ENCODE measurements around the gene TSPAN18. TPM values are rescaled to one million over a fixed set of nuclear protein-coding genes. Genes with fewer than 3 reads are reported as not detected.

TSPAN18 gene
- total and polyA plus RNA-seq, 2 of the 8 experiments (the other 6 are each of a cell fraction or from before 2014, with no cell fraction given) = 5.2 to 10.2 TPM

GRCh38 chr11:44950031-44950624, 223.4 kb downstream of the TSPAN18 start:
- H4K20me1 ChIP-seq (replicated peaks in 1 of 2; ENCODE audit: control insufficient read depth in 1 of 2, insufficient read depth in 2 of 2, low read length in 2 of 2) = peaks cover 0 to 2% of the 10 kb centered on the region in 2 experiments
- H2AK5ac ChIP-seq (ENCODE audit: low read depth, low read length) = no peak overlapping the region
- H3K27me3 ChIP-seq (replicated peaks in 1 of 4; ENCODE audit: control insufficient read depth in 3 of 4, extremely low read depth in 1 of 4, insufficient read depth in 3 of 4, low read length in 3 of 4) = no peaks in the 10 kb centered on the region; a peak in 1 of 7 replicates
- peaks cover 13 to 50% (median 33%) of the 10 kb centered on the region in 4 experiments for H3K4me1 ChIP-seq (replicated peaks in 1 of 4; ENCODE audit: control insufficient read depth in 3 of 4, insufficient read depth in 4 of 4, low read length in 3 of 4)
- H3K9me3 ChIP-seq (ENCODE audit: insufficient read depth in 2 of 2, low read depth in 1 of 2, low read length in 1 of 2) = no peaks in the 10 kb centered on the region
- H2AFZ ChIP-seq (ENCODE audit: low read length) = no peak overlapping the region
- H3K23me2 ChIP-seq (ENCODE audit: low read depth, low read length) = peaks cover 2% of the 10 kb centered on the region; the same call in 1 of the 2 replicates
- H3K23ac ChIP-seq (ENCODE audit: insufficient read length) = no peak overlapping the region
- no peak overlapping the region for H3K14ac ChIP-seq (ENCODE audit: insufficient read length)
- peaks cover 5 to 16% of the 10 kb centered on the region in 2 experiments; a peak in 3 of 4 replicates for H3K79me2 ChIP-seq (ENCODE audit: control insufficient read depth in 1 of 2, insufficient read depth in 2 of 2, low read length in 2 of 2)
- peak overlapping the region; percentile 88; the same call in 1 of the 2 replicates for H3K18ac ChIP-seq (ENCODE audit: extremely low read depth, low read length)
- DNase-seq (ENCODE audit: low read depth in 1 of 2, low spot score in 2 of 2) (peak in 1 of 2 experiments; percentile 85), FAIRE-seq (no peak)
- peak overlapping the region; percentile 64 to 78 (median 70) for H3K4me3 ChIP-seq (ENCODE audit: extremely low read depth in 1 of 4, insufficient read depth in 2 of 4, low read depth in 3 of 4, low read length in 4 of 4)
- CTCF ChIA-PET (ENCODE audit: partially characterized antibody) = interaction anchor here (0.5 to 1.5 kb wide), 20 partner anchors 9 to 857 kb away, joined by 3 to 11 read pairs (median 4); no protein-coding TSS in a partner anchor
- H3K9ac ChIP-seq (replicated peaks in 1 of 4; ENCODE audit: extremely low read depth in 1 of 4, low read depth in 3 of 4, low read length in 3 of 4) = peak overlapping the region; percentile 8 to 46 (median 41); a peak in 6 of 7 replicates
- peak overlapping the region; percentile 72 to 77 for H3K4me2 ChIP-seq (ENCODE audit: insufficient read depth in 1 of 2, low read depth in 2 of 2, low read length in 2 of 2)
- H2BK15ac ChIP-seq (ENCODE audit: low read length) = no peak overlapping the region
- H3K56ac ChIP-seq (replicated peaks; ENCODE audit: insufficient read length, low read depth, low read length) = peak overlapping the region; percentile 33
- peak overlapping the region; percentile 87; the same call in 1 of the 2 replicates for H2BK5ac ChIP-seq (ENCODE audit: low read depth, low read length)
- peak overlapping the region; percentile 21; the same call in 1 of the 2 replicates for H3K27ac ChIP-seq (ENCODE audit: low read depth, low read length)
- H4K91ac ChIP-seq (replicated peaks; ENCODE audit: insufficient read length, low read length) = peak overlapping the region; percentile 80
- POLR2A ChIA-PET (ENCODE audit: partially characterized antibody) = interaction anchor here (0.9 to 1.7 kb wide), 5 partner anchors 10 to 23 kb away, joined by 3 to 10 read pairs (median 7); no protein-coding TSS in a partner anchor
- 0 out of 2 replicates have a peak, but pooled peaks have one; percentile 8 for TF ChIP-seq PHF8 (conservative IDR thresholded peaks at IDR 0.05; ENCODE audit: low read depth, low read length)
- TF ChIP-seq SIN3A (conservative IDR thresholded peaks at IDR 0.05 in 1 of 2, IDR thresholded peaks at IDR 0.05 in 1 of 2; ENCODE audit: low read depth in 1 of 2, low read length in 2 of 2) = 0 out of 4 replicates have a peak, but pooled peaks of 1 of the 2 experiments have one; percentile 30
- no peak for TF ChIP-seq CHD1 (IDR thresholded peaks at IDR 0.05; ENCODE audit: low read depth, low read length)
- no peak for TF ChIP-seq CREB1 (IDR thresholded peaks at IDR 0.05)
- no peak for TF ChIP-seq POLR2A (IDR thresholded peaks at IDR 0.05; ENCODE audit: control extremely low read depth in 1 of 2, low read depth in 2 of 2, low read length in 2 of 2)
- TF ChIP-seq NANOG (IDR thresholded peaks at IDR 0.05; ENCODE audit: insufficient read depth, low read depth, low read length, poor library complexity, severe bottlenecking) = no peak
- peak; percentile 46; the same call in 1 of the 2 replicates for TF ChIP-seq YY1 (IDR thresholded peaks at IDR 0.05; ENCODE audit: low read depth, low read length)
- TF ChIP-seq HDAC2 (IDR thresholded peaks at IDR 0.05; ENCODE audit: borderline replicate concordance in 1 of 2, low read depth in 2 of 2, low read length in 2 of 2) = no peak; a peak in 1 of 4 replicates
- TF ChIP-seq GABPA (IDR thresholded peaks at IDR 0.05; ENCODE audit: borderline replicate concordance, insufficient read depth, low read length) = 0 out of 2 replicates have a peak, but pooled peaks have one; percentile 14
- 0 out of 2 replicates have a peak, but pooled peaks have one; percentile 10 for TF ChIP-seq BACH1 (IDR thresholded peaks at IDR 0.05; ENCODE audit: low read length)
- peak overlapping the region; percentile 81 for H4K8ac ChIP-seq (ENCODE audit: extremely low read depth, insufficient read depth, low read length)
- WGBS, 2 experiments (ENCODE audit: extremely low coverage in 1 of 2, insufficient coverage in 1 of 2, insufficient read length in 1 of 2, insufficient replicate concordance in 2 of 2, low coverage in 1 of 2, low lambda C conversion rate in 2 of 2, missing lambda C conversion rate in 1 of 2) = 1% methylated on average over 14 of the region's 63 CpGs; no CpG with 5 or more reads in 1 of the 2 experiments
- H2BK12ac ChIP-seq (ENCODE audit: low read depth, low read length) = no peak overlapping the region
- H3K79me1 ChIP-seq (ENCODE audit: low read depth, low read length) = peaks cover 12% of the 10 kb centered on the region
- no peak overlapping the region for H2BK120ac ChIP-seq (replicated peaks; ENCODE audit: low read depth, low read length)
- H2BK20ac ChIP-seq (ENCODE audit: low read length) = no peak overlapping the region
- peak overlapping the region; percentile 89 for H4K5ac ChIP-seq (ENCODE audit: insufficient read length, low read depth, low read length)
- H3K36me3 ChIP-seq (ENCODE audit: control insufficient read depth in 2 of 4, insufficient read depth in 4 of 4, low read length in 3 of 4) = peaks cover 0 to 6% (median 0%) of the 10 kb centered on the region in 4 experiments; a peak in 2 of 8 replicates
- peak overlapping the region; percentile 34 for H3K4ac ChIP-seq (replicated peaks; ENCODE audit: insufficient read length, low read depth, low read length)
